Activated CD8-positive, alpha-beta memory T cell treated with anti-CD3 and anti-CD28 coated beads for 36 hours (primary cell): ENCODE results near the gene BEST1. TPM values are rescaled to one million over a fixed set of nuclear protein-coding genes. Genes with fewer than 3 reads are reported as not detected.

Source experiments
- CTCF ChIA-PET: fragments of 350-600 bp; sonication (Branson Sonifier 250); formaldehyde crosslinking; loops from one replicate; lab custom pipeline; 2021; ENCODE audit warnings: antibody characterized with exemption; lab: Charles Lee
- POLR2A ChIA-PET: fragments of 350-600 bp; sonication (Branson Sonifier 250); formaldehyde crosslinking; loops from one replicate; lab custom pipeline; 2021; ENCODE audit warnings: antibody characterized with exemption; lab: Charles Lee
- total RNA-seq, 2 experiments: library from RNA; stranded (reverse); gene quantifications; one replicate each; pipeline ENCODE4 v1.2.3, GENCODE V29; 2021

The BEST1 gene
- total RNA-seq, 2 experiments from 2014 or later: not detected

DNA sequence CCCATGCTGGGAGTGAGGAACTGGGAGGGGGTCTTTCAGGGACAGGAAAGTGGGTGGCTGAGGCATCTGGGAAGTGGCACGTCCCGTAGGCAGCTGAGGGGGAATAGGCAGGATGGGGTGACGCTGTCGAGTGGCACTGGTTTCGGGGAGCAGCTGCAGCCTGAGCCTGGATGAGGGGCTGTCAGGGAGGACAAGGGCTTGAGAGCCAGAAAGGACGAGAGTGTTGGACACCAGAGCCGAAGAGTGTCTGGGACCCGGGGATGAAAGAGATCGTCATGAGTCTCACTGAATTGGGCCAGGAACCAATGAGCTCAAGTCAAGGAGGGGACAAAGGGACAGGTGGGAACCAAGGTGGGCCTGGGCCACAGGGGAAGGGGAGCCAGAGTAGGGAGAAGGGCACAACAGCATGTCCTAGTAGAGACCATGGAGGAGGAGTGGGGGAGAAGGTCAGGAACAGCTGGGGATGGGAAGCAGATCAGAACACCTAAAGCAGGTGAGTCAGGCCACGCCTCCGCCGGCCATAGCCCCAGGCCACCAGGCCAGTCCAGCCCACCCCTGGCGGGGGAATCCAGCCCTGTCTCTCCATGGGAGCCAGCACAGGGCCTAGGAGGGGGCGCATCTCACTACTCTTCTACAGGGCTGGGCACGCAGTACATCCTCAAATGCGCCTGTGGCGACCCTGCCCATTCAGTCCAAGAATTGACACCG, 37.0 kb upstream of the BEST1 start:
- CTCF ChIA-PET: no interaction called here
- POLR2A ChIA-PET: no interaction called here

DNA sequence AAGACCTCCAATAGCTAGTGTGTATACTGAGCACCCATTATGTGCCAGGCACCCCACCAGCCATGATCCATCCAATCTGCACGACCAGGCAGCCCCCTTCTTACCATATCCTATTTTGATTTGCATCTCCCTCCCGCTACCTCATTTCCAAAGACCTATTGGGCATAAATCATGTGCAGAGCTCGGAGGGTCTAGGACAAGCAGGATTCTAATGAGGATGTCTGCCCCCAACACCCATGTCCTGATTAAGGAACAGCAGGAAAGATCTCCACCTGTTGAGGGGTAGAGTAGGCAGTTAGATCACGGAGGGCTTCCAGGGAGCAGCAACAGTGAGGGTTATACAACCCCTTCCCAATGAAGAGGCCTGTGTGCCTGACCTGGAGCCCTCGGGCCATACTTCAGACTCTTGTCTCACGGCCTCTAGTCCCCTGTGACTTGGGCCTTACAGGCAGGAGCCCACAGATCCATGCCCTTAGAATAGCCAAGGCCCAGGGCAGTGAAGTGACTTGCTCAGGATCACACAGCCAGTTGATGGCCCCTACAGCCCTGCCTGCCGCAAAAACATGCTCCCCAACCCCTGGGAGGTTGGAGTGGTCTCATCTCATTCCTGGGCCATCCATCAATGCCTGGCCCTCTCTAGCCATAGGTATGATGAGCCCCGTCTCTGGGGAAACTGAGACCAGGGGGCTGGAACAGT, 36.3 kb upstream of the BEST1 start:
- ChIA-PET CTCF (interaction anchor here (1.5 kb wide), 1 partner anchor 15 kb away, joined by 6 read pairs; no protein-coding TSS in a partner anchor), POLR2A (no interaction called here)

- ChIA-PET CTCF (interaction anchor here (1.5 kb wide), 1 partner anchor 16 kb away, joined by 6 read pairs; no protein-coding TSS in a partner anchor), POLR2A (no interaction called here)
Observed at GRCh38 chr11:61914471-61915171, 35.5 kb upstream of the BEST1 start.

GRCh38 chr11:61916737-61917333, 33.3 kb upstream of the BEST1 start:
- POLR2A ChIA-PET: no interaction called here

DNA sequence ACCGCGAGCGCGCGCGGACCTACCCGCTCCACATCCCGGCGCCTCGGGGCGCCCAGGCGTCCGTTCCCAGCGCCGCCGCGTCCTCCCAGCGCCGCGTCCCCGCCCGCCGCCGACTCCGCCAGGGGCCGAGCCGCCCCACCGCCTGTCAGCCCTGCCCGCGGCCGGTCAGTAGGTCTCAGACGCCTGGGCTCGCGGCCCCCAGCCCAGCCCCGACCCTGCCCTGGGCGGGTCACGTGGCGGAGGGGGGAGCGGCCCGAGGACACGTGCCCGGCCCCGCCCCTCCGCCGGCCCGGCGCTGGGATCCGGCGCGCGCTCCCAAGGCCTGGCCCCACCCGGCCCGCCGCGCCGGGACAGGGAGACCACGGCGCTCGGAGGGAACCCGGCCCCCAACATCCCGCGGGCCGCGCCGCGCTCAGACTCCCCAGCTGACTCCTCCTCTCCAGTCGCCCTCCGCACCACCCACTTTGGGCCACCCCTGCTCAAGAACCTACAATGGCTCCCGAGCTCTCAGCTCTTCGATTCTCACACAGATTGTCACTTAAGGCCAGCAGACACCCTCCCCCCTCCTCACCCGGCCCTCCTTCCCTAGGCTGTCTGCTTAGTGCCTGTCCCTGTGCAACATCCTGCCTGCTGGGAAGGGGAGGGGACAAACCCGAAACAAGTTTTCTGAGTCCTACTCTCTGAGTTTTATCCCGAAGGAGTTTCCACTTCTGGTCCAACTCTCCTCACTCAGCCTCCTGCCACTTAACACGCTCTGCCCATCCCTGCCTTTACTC, 32.6 kb upstream of the BEST1 start, which contains the start of gene RAB3IL1:
Gene RAB3IL1, minus strand, starts transcription at position 233 of the 776 bp plus-strand sequence. Its CDS starts 199 bp downstream, at position 34.
- ChIA-PET POLR2A (no interaction called here), CTCF (no interaction called here)

More at GRCh38 chr11:61916737-61917333, 33.3 kb upstream of the BEST1 start:
- CTCF ChIA-PET: interaction anchor here (1.5 kb wide), 1 partner anchor 31 kb away, joined by 3 read pairs; no protein-coding TSS in a partner anchor

DNA sequence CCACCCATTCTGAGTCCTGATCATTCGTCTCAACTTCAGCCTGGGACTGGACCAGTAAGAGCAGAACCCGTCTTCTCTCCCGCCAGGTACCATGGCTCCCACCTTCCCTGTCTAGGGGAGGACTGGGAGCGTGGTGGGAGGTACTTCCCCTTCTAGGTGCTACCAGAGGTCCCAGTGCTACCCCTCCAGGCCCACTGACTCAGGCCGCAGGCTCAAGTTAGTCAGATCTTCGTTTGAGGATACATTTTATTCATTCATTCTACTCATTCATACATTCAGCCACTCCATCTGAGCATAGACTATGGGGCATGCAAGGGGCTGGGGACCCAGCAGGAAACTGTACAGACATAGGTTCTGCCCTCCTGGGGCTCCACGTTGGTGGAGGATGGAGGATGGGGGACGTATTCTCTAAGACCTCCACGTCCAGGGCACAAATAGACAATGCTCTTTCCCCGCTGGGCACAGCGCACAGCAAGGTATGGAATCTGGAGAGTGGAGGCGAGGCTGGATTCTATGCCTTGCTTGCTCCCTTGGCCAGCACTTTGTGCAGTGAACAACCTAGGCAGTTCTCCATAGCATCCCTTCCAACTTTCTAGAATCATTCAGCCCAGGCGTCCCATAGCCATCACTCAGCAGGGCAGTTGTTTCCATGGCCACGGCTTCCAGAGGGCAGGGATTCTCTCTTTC, 31.8 kb upstream of the BEST1 start:
- ChIA-PET POLR2A (no interaction called here), CTCF (no interaction called here)

DNA sequence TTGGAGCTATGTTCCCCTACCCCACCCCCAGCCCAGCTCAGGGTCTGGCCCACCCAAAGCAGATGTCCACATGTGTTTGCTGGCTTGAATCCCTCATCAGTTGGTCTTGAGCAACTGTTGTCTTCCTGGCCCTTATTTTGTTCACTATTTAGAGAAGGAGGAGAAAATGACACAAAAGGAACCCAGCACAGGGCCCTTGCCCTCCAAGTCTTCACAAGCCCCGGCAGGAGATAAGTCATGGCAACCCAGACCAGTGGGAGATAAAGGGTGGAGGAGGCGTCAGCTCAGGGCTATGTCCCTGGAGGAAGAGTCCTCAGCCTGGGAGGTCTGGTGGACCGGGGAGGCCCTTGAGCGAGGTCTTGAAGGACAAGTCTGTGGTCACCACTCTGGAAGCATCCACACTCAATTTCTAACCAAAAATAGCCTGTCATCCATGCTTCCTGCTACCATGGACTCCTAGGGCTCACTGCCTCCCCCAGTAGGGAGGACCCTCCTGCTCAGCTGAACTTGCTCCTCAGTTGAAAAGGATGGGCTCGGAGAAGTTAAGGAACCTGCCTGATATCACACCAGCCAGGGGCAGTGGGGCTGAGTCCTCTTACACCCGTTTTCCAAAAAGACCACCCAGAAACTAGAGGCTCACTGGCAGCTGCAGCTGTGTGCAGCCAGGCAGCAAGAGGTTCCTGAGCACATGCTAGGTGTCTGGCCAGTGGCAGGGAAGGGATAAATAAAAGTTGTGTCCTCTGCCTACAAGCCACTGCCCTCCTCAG, 31.0 kb upstream of the BEST1 start:
- ChIA-PET POLR2A (no interaction called here), CTCF (no interaction called here)

DNA sequence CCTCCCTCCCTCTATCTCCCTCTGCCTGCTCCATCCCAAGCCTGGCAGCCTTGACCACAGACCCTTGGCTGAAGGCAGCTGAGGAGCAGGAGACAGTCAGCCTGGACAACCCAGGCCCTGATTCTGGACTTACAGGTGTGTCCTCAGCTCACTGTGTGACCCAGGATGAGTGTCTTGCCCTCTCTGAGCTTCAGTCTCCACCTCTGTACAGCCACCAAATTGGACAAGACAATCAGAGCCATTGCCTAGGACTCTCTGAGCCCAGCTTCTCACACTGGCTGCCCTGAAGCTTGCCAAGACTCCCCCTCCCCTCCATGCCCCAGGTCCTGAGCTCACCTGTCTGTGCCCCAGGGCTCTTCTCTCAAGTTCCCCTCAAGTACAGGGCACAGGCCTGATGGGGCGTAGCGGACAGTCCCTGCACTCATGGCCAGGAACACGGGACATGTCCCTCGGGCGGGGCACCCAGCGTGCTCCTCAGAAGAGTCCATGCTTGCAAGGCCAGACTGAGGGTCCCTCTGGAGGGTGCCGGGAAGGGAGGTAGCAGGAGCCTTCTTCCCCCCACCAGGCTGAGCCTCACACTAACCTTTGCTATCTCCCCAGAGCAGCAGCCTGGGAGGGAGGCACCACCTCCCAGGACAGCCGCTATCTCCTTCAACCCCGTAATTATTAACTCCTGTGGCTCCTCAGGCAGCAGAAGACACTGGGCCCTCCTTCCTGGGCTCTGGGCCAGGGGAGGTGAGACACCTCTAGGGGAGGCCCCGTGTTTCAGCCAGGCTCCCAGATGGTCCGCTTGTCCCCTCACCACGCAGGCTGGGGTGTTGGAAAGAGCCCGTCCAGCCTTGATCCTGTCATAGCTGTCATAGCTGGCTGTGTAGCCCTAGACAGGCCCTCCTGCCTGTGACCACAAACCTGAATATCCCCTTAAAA, 30.2 kb upstream of the BEST1 start:
- CTCF ChIA-PET: no interaction called here
- POLR2A ChIA-PET: no interaction called here

GRCh38 chr11:61921446-61921845, 28.7 kb upstream of the BEST1 start:
- ChIA-PET POLR2A (no interaction called here), CTCF (interaction anchor here (0.6 kb wide), 1 partner anchor 188 kb away, joined by 3 read pairs; no protein-coding TSS in a partner anchor)

GRCh38 chr11:61922539-61922938, 27.6 kb upstream of the BEST1 start:
- CTCF ChIA-PET: interaction anchor here (1.0 kb wide), 1 partner anchor 159 kb away, joined by 3 read pairs; no protein-coding TSS in a partner anchor
- POLR2A ChIA-PET: no interaction called here

DNA sequence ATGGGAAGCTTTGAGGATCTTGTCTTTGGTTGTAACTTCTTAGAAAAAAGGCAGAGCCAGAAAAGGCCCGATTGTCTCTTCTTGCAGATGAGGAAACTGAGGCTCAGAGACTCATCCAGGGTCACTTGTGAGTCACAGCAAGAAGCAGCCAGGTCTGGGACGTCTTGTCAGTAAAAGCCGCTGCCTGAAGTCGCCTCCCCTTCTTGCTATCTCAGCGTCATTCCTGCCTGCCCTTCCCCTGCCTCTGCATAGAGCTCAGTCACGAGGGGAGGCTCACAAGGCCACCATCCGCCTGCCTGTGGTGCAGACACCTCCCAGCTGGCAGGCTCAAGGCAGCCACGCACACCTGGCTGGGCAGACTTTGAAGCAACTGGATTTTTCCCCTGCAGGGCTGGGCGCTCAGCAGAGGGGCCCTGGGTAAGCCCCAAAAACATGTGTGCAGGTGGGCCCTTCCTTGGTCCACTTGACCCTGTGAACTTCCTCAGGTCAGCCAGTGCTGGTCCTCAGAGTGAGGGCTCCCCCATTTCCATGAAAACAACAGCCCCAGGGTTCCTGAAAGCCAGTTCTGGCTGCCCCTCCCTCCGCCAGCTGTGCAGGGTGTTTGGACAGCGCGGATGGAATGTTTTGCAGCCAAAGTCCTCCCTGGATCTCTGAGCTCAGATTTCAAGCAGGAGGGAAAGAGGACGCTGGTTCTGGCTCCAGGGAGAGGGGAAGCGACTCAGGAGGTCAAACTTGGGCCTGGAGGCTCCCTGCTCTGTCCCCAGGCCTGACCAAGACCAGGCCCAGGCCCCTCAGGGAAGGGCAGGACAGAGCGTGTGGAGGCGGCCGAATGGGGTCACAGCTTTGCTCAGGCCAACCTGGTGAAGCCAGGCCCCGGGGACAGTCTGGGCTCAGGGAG, 26.7 kb upstream of the BEST1 start:
- ChIA-PET CTCF (interaction anchor here (1.2 kb wide), 1 partner anchor 24 kb away, joined by 3 read pairs; no protein-coding TSS in a partner anchor), POLR2A (no interaction called here)

- CTCF ChIA-PET: interaction anchor here (1.2 kb wide), 1 partner anchor 25 kb away, joined by 3 read pairs; no protein-coding TSS in a partner anchor
Observed at GRCh38 chr11:61924064-61924455, 26.1 kb upstream of the BEST1 start.

DNA sequence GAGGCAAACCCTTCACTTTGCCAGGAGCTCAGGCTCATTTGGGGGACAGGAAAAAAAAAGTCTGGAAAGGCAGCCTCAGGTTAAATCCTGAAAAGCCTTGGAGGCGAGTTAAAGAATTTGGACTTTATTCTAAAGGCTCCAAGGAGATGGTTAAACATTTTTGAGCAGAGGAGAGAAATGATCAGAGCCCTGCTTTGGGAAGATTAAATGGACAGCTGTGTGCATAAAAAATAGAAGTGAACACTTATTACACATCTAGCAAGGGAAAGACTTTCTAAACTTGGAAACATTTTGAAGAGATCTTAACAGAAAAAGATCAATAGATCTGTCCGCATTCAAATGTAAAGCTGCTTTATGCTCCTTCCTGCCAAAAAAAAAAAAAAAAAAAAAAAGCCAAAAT, 24.4 kb upstream of the BEST1 start:
- POLR2A ChIA-PET: no interaction called here

More at GRCh38 chr11:61924064-61924455, 26.1 kb upstream of the BEST1 start:
- POLR2A ChIA-PET: no interaction called here

GRCh38 chr11:61926235-61926634, 23.9 kb upstream of the BEST1 start:
- CTCF ChIA-PET: no interaction called here
- POLR2A ChIA-PET: no interaction called here

More for the DNA sequence above, 24.4 kb upstream of the BEST1 start:
- CTCF ChIA-PET: no interaction called here

DNA sequence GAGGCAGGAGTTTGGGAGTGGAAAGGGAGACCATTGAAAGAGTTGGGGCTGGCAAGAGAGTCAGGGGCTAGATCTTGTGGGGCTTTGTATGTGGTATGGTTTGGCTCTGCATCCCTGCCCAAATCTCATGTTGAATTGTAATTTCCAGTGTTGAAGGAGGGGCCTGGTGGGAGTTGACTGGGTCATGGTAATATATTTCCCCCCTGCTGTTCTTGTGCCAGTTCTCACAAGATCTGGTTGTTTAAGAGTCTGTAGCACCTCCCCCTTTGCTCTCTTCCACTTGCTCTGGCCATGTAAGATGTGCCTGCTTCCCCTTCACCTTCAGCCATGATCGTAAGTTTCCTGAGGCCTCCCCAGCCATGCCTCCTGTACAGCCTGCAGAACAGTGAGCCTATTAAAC, 22.6 kb upstream of the BEST1 start:
- ChIA-PET POLR2A (no interaction called here), CTCF (no interaction called here)
